GM19099 (cell line): ENCODE measurements around the gene ADGRB2.

Experiments used
- POLR2A ChIP-seq: IDR thresholded peaks from 3 replicates; pipeline ENCODE4 v1.6.1; 2011; ENCODE audit warnings: low read depth; ENCODE audit not compliant: insufficient read length; ENCODE audit errors: extremely low read depth

The ADGRB2 gene

GRCh38 chr1:31715873-31716220 is 48.3 kb downstream of the ADGRB2 start:
- no peak for TF ChIP-seq POLR2A

GRCh38 chr1:31715087-31715872 is 48.9 kb downstream of the ADGRB2 start:
- no peak for TF ChIP-seq POLR2A

GRCh38 chr1:31714442-31715086 is 49.6 kb downstream of the ADGRB2 start:
- no peak for TF ChIP-seq POLR2A

- no peak for TF ChIP-seq POLR2A
Measured at GRCh38 chr1:31712630-31713029, 51.5 kb downstream of the ADGRB2 start.

- no peak for TF ChIP-seq POLR2A
Measured at GRCh38 chr1:31712068-31712467, 52.1 kb downstream of the ADGRB2 start.

- no peak for TF ChIP-seq POLR2A
Measured at GRCh38 chr1:31708324-31708723, 55.8 kb downstream of the ADGRB2 start.

- TF ChIP-seq POLR2A: no peak
Measured at GRCh38 chr1:31707711-31708110, 56.4 kb downstream of the ADGRB2 start.

- TF ChIP-seq POLR2A: no peak
Measured at GRCh38 chr1:31706384-31707058, 57.6 kb downstream of the ADGRB2 start.

- no peak for TF ChIP-seq POLR2A
Measured at GRCh38 chr1:31705080-31705866, 58.9 kb downstream of the ADGRB2 start.

GRCh38 chr1:31704271-31705079 is 59.7 kb downstream of the ADGRB2 start:
- TF ChIP-seq POLR2A: no peak

- TF ChIP-seq POLR2A: no peak
Measured at GRCh38 chr1:31703431-31704270, 60.5 kb downstream of the ADGRB2 start, which contains the start of gene COL16A1. TSS of gene COL16A1 (minus strand) at chr1:31704017. CDS start at chr1:31702193, 1,824 bp downstream.

GRCh38 chr1:31702836-31703404 is 61.2 kb downstream of the ADGRB2 start:
- no peak for TF ChIP-seq POLR2A
